Measurements from ENCODE around the gene RTN4R.

Gene RTN4R

DNA sequence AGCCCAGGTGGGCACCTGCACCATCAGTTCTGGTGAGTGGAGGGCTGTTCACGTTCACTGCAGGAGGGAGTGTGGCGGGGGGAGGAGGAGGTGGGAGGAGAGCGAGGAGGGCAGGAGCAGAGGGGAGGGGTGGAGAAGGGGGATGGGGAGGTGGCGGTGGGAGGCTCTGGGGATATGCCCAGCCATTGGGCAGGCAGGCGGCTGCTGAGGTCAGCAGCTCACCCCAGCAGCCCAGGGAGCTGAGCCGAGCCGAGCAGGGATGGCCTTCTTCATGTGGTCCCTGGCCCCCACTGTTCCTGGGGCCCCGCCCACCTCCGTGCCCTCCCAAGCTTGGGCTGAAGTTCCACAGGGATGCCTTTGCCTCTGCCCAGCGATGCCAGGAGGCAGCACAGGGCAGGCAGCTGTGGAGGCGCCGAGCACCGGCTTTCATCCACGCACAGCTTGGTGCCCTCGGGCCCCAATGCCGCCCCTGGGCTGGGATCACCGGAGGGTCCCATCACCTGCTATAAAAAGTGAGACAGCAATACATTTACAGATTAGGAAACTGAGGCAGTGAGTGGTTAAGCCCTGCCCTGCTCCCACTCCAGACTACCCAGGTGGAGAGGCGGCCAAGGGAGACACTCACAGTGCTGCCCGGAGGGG is 21.6 kb downstream of the RTN4R start:
- TF ChIP-seq, protein P1, sequence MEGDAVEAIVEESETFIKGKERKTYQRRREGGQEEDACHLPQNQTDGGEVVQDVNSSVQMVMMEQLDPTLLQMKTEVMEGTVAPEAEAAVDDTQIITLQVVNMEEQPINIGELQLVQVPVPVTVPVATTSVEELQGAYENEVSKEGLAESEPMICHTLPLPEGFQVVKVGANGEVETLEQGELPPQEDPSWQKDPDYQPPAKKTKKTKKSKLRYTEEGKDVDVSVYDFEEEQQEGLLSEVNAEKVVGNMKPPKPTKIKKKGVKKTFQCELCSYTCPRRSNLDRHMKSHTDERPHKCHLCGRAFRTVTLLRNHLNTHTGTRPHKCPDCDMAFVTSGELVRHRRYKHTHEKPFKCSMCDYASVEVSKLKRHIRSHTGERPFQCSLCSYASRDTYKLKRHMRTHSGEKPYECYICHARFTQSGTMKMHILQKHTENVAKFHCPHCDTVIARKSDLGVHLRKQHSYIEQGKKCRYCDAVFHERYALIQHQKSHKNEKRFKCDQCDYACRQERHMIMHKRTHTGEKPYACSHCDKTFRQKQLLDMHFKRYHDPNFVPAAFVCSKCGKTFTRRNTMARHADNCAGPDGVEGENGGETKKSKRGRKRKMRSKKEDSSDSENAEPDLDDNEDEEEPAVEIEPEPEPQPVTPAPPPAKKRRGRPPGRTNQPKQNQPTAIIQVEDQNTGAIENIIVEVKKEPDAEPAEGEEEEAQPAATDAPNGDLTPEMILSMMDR (IDR thresholded peaks at IDR 0.05; ENCODE audit: borderline replicate concordance, extremely low read depth, low read length, poor library complexity, severe bottlenecking): no peak
- TF ChIP-seq EZH2 (IDR thresholded peaks at IDR 0.05; ENCODE audit: borderline replicate concordance, low read depth, low read length, severe bottlenecking): no peak
- H2AFZ ChIP-seq (ENCODE audit: low read depth, low read length): no peak overlapping the region
- H3K9ac ChIP-seq (ENCODE audit: low read depth, low read length): no peak overlapping the region

DNA sequence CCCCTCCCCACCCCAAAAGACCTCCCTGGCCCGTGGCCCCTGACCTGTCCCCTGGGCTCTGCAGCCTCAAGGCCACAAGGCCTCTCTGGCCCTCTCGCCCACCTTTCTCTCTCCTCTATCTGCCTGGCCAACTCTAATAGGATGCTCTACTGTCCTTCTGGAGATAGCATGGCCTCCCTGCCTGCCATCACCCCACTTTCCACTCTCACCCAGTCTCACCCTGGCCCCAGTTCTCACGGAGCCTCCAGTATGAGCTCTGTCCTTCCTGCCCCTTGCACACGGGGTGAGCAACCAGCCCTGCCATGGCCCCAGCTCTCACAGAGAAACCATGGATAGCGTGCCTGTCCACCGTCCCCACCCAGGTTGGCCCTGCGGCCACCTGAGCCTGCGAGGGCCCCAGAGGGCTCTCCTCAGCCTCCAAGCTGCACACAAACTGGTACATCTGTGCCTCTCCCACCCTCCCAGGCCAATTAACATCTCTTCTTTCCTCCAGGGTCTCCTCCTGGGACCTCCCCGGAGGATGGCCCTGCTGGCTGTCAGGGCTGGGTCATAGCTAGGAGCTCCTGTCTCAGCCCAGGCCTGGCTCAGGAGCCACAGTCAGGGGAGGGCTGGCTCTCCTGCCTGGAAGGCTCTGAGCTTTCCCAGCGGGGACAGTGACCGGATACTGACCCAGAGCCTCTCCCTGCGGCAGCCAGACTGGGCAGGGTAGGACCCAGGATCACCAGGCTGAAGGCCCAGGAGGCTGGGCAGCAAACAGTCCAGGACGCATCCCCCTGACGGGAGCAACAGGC is 22.3 kb downstream of the RTN4R start:
- ATAC-seq (ENCODE audit: insufficient read depth, low read depth) (no peak), DNase-seq (no peak)
- H3K4me2 ChIP-seq (ENCODE audit: insufficient read depth, low read length): peak overlapping the region; percentile 8; the same call in 1 of the 2 replicates
- no peaks in the 10 kb centered on the region for H3K36me3 ChIP-seq (ENCODE audit: insufficient read depth, low read length)
- H3K27me3 ChIP-seq (ENCODE audit: insufficient read depth, low read length, poor library complexity): no peaks in the 10 kb centered on the region
- H3K4me3 ChIP-seq (ENCODE audit: low read depth in 1 of 2, low read length in 2 of 2): no peak overlapping the region
- H4K20me1 ChIP-seq (ENCODE audit: insufficient read depth, low read length): no peaks in the 10 kb centered on the region
- H3K4me1 ChIP-seq (ENCODE audit: insufficient read depth, low read length): peaks cover 43% of the 10 kb centered on the region
- TF ChIP-seq, protein P1 (IDR thresholded peaks at IDR 0.05; ENCODE audit: borderline replicate concordance, extremely low read depth, low read length, poor library complexity, severe bottlenecking): no peak
- TF ChIP-seq EZH2 (IDR thresholded peaks at IDR 0.05; ENCODE audit: borderline replicate concordance, low read depth, low read length, severe bottlenecking): no peak
- H3K9me3 ChIP-seq (ENCODE audit: insufficient read depth, low read length, severe bottlenecking): no peaks in the 10 kb centered on the region
- peak overlapping the region; percentile 1; the same call in 1 of the 2 replicates for H2AFZ ChIP-seq (ENCODE audit: low read depth, low read length)
- H3K27ac ChIP-seq (ENCODE audit: low read length): peak overlapping the region; percentile 64
- H3K79me2 ChIP-seq (ENCODE audit: insufficient read depth, low read length): no peaks in the 10 kb centered on the region
- H3K9ac ChIP-seq (ENCODE audit: low read depth, low read length): peak overlapping the region; percentile 10; the same call in 1 of the 2 replicates

More for the DNA sequence above, 21.6 kb downstream of the RTN4R start:
- Histone ChIP-seq H3K4me3 (ENCODE audit: low read depth in 1 of 2, low read length in 2 of 2) (no peak overlapping the region), H3K36me3 (ENCODE audit: insufficient read depth, low read length) (no peaks in the 10 kb centered on the region), H3K27ac (ENCODE audit: low read length) (no peak overlapping the region), H3K27me3 (ENCODE audit: insufficient read depth, low read length, poor library complexity) (no peaks in the 10 kb centered on the region), H3K79me2 (ENCODE audit: insufficient read depth, low read length) (no peaks in the 10 kb centered on the region), H3K4me2 (ENCODE audit: insufficient read depth, low read length) (no peak overlapping the region), H3K9me3 (ENCODE audit: insufficient read depth, low read length, severe bottlenecking) (no peaks in the 10 kb centered on the region), H4K20me1 (ENCODE audit: insufficient read depth, low read length) (no peaks in the 10 kb centered on the region), H3K4me1 (ENCODE audit: insufficient read depth, low read length) (peaks cover 39% of the 10 kb centered on the region)
- ATAC-seq (ENCODE audit: insufficient read depth, low read depth) (no peak), DNase-seq (no peak)

DNA sequence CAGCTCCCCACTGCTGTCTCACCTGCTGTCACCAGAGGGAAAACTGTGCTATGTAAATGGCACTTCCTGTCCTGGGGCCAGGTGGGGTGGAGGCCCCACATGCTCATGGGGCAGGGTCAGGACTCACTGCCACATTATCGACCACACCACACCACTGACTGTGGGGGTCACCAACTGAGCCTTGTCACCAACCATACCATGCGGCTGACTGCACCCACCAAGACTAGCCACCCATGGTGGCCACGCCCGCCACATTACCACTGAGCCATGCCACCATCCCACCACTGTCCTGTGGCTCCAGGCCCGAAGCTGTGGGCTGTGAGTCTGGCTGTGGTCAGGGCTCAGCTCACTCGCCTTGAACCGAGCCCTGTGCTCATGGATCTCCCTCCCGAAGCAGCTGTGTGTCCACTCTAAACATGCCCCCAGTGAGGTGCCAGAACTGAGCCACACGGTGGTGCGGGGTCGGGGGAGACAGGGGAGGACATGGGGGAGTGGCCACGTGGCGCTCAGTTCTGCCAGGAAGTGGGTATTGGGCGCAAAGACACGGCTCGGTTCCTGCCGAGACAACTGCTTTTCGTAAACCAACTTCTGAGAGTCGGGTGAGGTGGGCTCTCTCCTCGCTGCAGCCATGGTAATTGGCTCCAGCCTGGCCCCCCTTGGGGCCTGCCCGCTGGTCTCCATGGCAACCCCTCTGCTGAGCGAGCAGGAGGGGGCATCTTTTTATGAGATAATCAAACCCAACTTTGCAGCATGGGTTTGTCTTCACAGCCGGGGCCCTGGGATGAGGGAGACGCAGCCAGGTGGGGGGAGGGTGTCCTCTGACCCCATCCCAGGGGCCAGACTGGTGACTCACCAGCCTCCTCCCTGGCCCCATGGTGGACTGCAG is 23.2 kb downstream of the RTN4R start:
- Histone ChIP-seq H3K27me3 (ENCODE audit: insufficient read depth, low read length, poor library complexity) (no peaks in the 10 kb centered on the region), H2AFZ (ENCODE audit: low read depth, low read length) (peak overlapping the region; percentile 66; the same call in 1 of the 2 replicates), H3K9ac (ENCODE audit: low read depth, low read length) (peak overlapping the region; percentile 10; the same call in 1 of the 2 replicates), H4K20me1 (ENCODE audit: insufficient read depth, low read length) (no peaks in the 10 kb centered on the region), H3K4me3 (ENCODE audit: low read depth in 1 of 2, low read length in 2 of 2) (no peak overlapping the region), H3K27ac (ENCODE audit: low read length) (peak overlapping the region; percentile 64), H3K4me2 (ENCODE audit: insufficient read depth, low read length) (peak overlapping the region; percentile 8; the same call in 1 of the 2 replicates), H3K79me2 (ENCODE audit: insufficient read depth, low read length) (no peaks in the 10 kb centered on the region), H3K4me1 (ENCODE audit: insufficient read depth, low read length) (peaks cover 51% of the 10 kb centered on the region), H3K9me3 (ENCODE audit: insufficient read depth, low read length, severe bottlenecking) (no peaks in the 10 kb centered on the region), H3K36me3 (ENCODE audit: insufficient read depth, low read length) (no peaks in the 10 kb centered on the region)
- peak; percentile 82 for DNase-seq
- no peak for TF ChIP-seq EZH2 (IDR thresholded peaks at IDR 0.05; ENCODE audit: borderline replicate concordance, low read depth, low read length, severe bottlenecking)
- TF ChIP-seq, protein P1 (IDR thresholded peaks at IDR 0.05; ENCODE audit: borderline replicate concordance, extremely low read depth, low read length, poor library complexity, severe bottlenecking): no peak
- peak; percentile 59 for ATAC-seq (ENCODE audit: insufficient read depth, low read depth)

All from DND-41 (cell line).